GM10266 (cell line): ENCODE measurements around the gene PROSER2.

Source experiments
- DNase-seq: peaks from one replicate; pipeline ENCODE4 v3.0.0; 2012; ENCODE audit errors: extremely low spot score
- CTCF ChIP-seq: IDR thresholded peaks from 2 replicates; pipeline ENCODE4 v1.5.1; 2012; ENCODE audit warnings: mild to moderate bottlenecking, low read depth; ENCODE audit not compliant: control insufficient read depth, insufficient read depth; ENCODE audit errors: missing control alignments

Gene PROSER2

DNA sequence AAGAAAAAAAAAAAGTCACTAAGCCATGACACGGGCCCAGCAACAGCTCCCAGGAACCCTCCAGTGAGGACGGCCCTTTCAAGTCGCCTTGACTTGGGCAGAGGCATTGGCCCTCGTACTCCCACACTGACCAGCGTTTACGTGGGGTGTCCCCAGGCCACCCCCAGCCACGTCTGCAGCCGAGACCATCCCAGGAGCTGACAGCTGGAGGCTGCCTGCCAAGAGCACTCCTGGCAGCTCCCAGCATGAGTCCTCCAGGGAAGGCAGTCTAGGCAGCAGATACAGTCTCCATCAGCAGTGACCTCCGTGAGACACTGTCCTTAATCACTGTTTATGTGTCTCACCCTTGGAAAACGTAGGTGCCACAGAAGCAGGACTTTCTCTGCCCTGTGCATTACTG, 86.5 kb downstream of the PROSER2 start:
- no peak for DNase-seq
- TF ChIP-seq CTCF = no peak

DNA sequence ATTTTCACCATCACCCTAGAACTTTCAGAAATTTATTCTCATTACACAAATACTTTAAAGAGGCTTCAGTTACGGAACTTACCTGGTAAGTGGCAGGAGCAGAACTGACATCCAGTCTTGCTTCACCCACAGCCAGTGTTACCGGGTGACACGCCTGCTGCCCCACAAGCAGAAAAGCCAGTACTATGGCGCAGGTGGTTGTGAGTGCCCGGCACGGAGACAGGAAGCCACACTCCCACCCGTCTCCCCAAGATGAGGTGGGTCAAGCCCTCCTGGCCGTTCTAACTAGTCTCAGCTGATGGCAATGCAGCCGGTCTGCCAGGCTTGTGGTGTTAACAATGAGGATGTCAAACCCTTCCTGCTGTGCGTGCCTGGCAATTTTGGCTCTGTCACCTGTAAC, 86.9 kb downstream of the PROSER2 start:
- no peak for DNase-seq

DNA sequence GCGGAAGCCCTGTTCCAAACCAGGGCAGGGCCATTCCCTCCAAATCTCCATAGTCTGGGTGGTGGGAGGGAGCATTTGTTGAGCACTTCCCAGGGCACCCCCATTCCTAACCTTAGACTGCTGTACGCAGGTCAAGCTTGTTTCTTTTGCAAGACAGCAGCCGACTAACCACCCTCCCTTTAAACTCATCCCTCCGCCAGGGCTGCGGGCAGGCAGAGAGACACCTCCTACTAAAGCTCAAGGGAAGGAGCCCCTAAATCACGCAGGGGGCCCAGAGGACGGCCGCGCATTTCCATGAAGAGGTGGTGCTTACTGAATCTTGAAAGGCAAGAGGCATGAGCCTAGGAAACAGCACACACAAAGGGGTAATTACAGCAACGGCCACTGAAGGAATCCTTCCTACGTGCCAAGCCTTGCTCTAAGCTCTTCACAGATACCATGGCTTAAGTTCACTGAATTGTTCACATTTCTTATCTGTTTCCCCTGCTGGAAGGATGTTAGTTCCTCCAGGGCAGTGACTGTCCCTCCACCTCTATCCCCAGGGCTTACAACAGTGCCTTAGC, 90.0 kb downstream of the PROSER2 start:
- no peak for DNase-seq
- no peak for TF ChIP-seq CTCF

More for the DNA sequence above, 86.9 kb downstream of the PROSER2 start:
- TF ChIP-seq CTCF = no peak

GRCh38 chr10:11918384-11918783, 95.2 kb downstream of the PROSER2 start:
- TF ChIP-seq CTCF = no peak
- DNase-seq = no peak

DNA sequence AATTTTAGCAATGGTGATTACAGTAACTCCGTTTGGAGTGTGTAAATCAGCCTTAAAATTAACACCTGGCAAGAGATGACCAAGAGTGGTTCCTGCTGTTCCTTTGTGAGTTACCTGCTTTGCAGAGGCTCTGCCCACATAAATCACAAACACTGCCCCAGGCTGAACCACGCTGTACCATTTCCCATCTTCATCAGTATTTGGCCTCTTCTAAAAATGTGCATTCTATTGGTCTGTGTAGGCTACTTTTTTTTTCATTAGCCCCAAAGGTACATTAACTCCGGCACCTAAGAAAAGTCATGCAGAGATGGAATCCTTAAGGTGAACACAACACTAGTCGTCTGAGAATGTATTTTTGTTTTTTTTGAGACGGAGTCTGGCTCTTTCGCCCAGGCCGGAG, 96.1 kb downstream of the PROSER2 start:
- DNase-seq = no peak
- no peak for TF ChIP-seq CTCF
